Naive B cell (primary cell): ENCODE measurements around the gene POLQ. TPM values are rescaled to one million over a fixed set of nuclear protein-coding genes. Genes with fewer than 3 reads are reported as not detected.
"Not testable (repeated sequence)": the region's sequence is repeated elsewhere in the genome, so short reads cannot be mapped to it uniquely, and the experiment has no call there.

Experiments used
- ATAC-seq, 2 donors: fragments of 150-1000 bp; cut with Tn5 transposase; 2 replicates each; pipeline ENCODE4 v1.10.0; 2021; ENCODE audit warnings: low read depth in 2 of 2, mild to moderate bottlenecking in 2 of 2, moderate library complexity in 2 of 2
- DNase-seq: peaks from one replicate; pipeline ENCODE4 v3.0.0; 2022
- H3K27ac Mint-ChIP-seq, 6 donors: one replicate each; pipeline ENCODE4 v1.8.0; 2020 to 2022; ENCODE audit warnings: mild to moderate bottlenecking in 6 of 6, mixed read lengths in 6 of 6, moderate library complexity in 5 of 6, inconsistent platforms in 2 of 6
- H3K27me3 Mint-ChIP-seq, 3 donors: one replicate each; pipeline ENCODE4 v1.8.0; 2021 to 2022; ENCODE audit warnings: mixed read lengths in 3 of 3, mild to moderate bottlenecking in 1 of 3
- H3K36me3 Mint-ChIP-seq, 2 donors: one replicate each; pipeline ENCODE4 v1.8.0; 2020 to 2022; ENCODE audit warnings: mixed read lengths in 2 of 2, inconsistent platforms in 1 of 2, mild to moderate bottlenecking in 1 of 2
- H3K4me1 Mint-ChIP-seq, 3 donors: one replicate each; pipeline ENCODE4 v1.8.0; 2020 to 2022; ENCODE audit warnings: mixed read lengths in 3 of 3, inconsistent platforms in 1 of 3, mild to moderate bottlenecking in 1 of 3, moderate library complexity in 1 of 3
- H3K4me3 Mint-ChIP-seq, 8 donors: one replicate each; pipeline ENCODE4 v1.8.0; 2020 to 2022; ENCODE audit warnings: mild to moderate bottlenecking in 8 of 8, mixed read lengths in 8 of 8, moderate library complexity in 8 of 8, inconsistent platforms in 2 of 8
- H3K9me3 Mint-ChIP-seq, 7 donors: one replicate each; pipeline ENCODE4 v1.8.0; 2020 to 2022; ENCODE audit warnings: mixed read lengths in 7 of 7, mild to moderate bottlenecking in 5 of 7, inconsistent platforms in 2 of 7, moderate library complexity in 1 of 7
- polyA plus RNA-seq, 6 donors: library from polyadenylated mRNA; unstranded; fragments of 300-500 nt; fragmentation: Illumina TruSeq; gene quantifications; one replicate each; pipeline ENCODE4 v1.2.3, GENCODE V29; 2021; ENCODE audit warnings: low read depth in 6 of 6

POLQ gene
- polyA plus RNA-seq = under 1 TPM in 3 of 6 donors, not detected in 3; 0.09 to 0.28 (median 0.12) TPM

DNA sequence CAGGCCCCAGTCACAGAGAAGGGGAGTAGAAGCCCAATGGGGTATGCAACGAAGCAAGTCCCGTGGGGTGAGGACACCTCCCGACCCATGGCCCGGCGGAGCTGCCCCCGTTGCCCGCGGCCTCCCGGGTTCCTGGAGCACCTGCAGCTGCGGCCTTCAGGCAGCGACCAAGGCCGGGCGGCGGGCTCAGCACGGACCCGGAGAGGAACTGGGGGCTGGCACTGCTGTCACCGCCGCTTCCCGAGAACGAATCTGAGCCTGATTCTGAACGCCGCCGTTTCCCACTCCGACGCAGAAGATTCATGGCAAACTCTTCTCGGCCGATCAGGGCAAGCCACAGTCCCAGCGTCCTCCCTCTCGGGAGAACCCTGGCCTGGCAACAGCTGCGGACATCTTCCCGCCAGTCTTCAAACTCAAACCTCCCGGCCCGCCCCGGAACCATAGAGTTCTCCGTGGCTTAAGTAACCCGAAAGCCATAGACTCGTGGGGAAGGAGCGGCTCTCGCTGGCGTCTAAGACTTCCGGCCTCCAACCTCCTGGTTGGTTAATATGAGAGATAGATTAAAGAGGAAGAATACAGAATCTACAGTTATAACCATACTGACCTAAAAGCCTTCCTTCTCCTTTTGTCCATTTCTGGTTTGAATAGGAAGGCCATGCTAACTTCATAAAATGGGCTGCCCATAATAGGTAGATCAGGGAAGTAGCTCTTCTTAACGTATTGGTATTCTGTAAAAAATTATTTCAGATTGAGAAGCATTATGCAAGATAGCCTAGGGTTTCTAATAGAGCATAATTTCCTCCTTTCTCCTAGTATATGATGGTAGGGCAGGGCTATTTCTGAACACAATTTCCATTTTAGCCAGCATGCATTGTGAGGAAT lies at the start of gene POLQ:
POLQ (minus strand) TSS at position 415 of the 882 bp plus-strand sequence; CDS start at position 304, 111 bp downstream.
- H3K27me3 Mint-ChIP-seq = no peaks in the 10 kb centered on the region
- peaks cover 18 to 39% (median 31%) of the 10 kb centered on the region in 3 donors for H3K4me1 Mint-ChIP-seq
- H3K9me3 Mint-ChIP-seq = no peaks in the 10 kb centered on the region
- peak within 1 kb of the TSS; percentile 70 to 97 (median 82) for H3K27ac Mint-ChIP-seq
- DNase-seq (peak; percentile 87), ATAC-seq (peak; percentile 96)
- H3K36me3 Mint-ChIP-seq = no peaks in the 10 kb centered on the region
- H3K4me3 Mint-ChIP-seq = peak within 1 kb of the TSS; percentile 77 to 98 (median 94)

DNA sequence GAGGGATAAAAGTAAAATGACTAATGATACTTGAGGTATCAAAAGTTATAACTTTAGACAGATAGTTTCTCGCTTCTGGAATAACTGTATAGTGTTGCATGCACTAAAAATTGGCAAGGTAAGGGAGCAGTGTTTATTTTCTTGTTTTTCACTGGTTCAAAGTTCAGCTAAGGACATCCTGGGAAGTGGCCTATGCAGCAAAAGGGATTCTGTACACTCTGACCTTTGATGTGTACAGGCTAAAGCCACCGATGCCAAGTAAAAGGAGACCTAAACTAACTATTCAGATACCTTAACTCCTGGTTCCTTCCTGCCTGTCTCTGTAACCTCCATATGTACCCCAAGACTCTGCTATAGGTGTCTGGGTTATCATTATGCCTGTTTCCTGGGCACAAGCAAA lies 49.1 kb upstream of the POLQ start:
- Mint-ChIP-seq H3K36me3 (no peaks in the 10 kb centered on the region), H3K4me1 (no peaks in the 10 kb centered on the region), H3K4me3 (no peak overlapping the region), H3K9me3 (no peaks in the 10 kb centered on the region), H3K27ac (no peak overlapping the region), H3K27me3 (no peaks in the 10 kb centered on the region)
- ATAC-seq (no peak), DNase-seq (no peak)

DNA sequence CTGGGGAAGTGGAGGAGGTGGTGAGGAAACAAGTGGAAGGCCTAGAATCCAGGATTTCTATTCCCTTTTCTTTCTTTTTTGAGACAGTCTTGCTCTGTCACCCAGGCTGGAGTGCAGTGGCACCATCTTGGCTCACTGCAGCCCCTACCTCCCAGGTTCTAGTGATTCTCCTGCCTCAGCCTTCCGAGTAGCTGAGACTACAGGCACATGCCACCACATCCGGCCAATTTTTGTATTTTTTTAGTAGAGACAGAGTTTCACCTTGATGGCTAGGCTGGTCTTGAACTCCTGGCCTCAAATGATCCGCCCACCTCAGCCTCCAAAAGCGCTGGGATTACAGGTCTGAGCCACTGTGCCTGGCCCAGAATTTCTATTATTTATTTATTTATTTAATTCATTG lies 48.0 kb upstream of the POLQ start:
- H3K9me3 Mint-ChIP-seq, H3K36me3 Mint-ChIP-seq, H3K4me3 Mint-ChIP-seq, H3K4me1 Mint-ChIP-seq, ATAC-seq, DNase-seq, H3K27me3 Mint-ChIP-seq: not testable (repeated sequence)
- peak overlapping the region in 1 of 6 donors; percentile 51 for H3K27ac Mint-ChIP-seq

DNA sequence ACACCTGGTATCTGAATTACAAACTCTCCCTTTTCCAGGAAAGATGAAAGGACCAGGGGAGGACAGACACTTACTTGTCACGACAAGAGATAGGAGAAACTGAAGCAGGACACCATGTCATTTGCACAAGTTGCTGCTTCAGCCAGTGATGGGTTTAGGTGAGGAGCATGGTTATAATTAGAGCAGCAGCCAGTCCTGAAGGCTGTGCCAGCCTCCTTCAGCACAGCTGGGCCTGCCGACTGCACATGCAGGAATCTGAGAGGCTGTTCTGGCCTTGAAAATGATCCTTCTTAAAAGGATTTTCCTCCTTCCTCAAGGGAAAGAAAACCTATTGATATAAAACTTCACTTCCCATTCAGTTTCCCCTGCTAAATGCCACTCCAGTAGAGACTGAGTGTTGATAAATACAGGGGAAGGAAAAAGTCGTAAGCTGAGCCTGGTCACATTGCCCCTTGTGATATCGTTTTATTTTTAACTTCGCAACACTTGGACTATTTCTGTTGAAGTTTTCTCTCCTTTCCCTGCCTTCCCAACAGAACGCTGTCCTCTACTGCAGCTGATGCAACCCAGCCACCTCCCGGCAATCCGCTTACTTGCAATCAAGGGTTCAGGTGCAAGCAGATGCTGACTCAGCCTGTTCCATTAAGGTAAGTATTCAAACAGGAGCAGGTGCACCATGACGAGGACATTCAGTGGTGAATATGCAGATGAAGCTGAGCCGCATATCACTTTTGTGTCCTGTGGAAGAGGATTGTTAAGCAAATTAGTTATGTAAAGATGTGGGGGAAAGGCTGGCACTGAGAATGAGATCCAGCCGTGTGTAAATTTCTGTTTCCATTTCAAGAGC lies 47.3 kb upstream of the POLQ start, which contains the start of gene FBXO40:
FBXO40 (plus strand) TSS at position 524 of the 847 bp plus-strand sequence. CDS start 27,197 bp downstream, outside the sequence.
- Mint-ChIP-seq H3K4me1 (no peaks in the 10 kb centered on the region), H3K27me3 (no peaks in the 10 kb centered on the region), H3K36me3 (no peaks in the 10 kb centered on the region), H3K4me3 (no peak within 1 kb of the TSS), H3K27ac (peak within 1 kb of the TSS in 2 of 6 donors; percentile 39 to 82), H3K9me3 (no peaks in the 10 kb centered on the region)
- DNase-seq (no peak), ATAC-seq (no peak)

DNA sequence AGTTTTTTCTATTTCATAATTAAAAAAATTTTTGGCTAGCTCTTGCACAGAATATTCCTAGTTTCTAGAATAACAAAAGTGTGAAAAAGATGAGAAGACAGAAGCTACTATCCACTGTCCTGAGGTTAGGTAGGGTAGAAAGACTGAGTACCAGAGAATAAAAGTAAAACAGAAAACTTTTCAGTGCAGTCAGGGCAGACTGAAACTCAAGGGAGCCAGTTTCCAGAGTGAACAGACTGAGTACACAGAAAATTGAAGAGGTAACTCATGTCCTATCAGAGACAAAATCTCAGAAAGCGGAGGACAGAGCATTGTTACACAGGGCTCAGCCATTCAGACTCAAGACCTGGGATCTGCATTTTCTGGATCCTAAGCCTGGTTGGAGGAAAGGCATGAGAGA lies 38.6 kb upstream of the POLQ start:
- H3K4me3 Mint-ChIP-seq = no peak overlapping the region
- no peak for ATAC-seq
- H3K27ac Mint-ChIP-seq = no peak overlapping the region
- no peak for DNase-seq
- H3K4me1 Mint-ChIP-seq = peaks cover 0 to 4% (median 0%) of the 10 kb centered on the region in 3 donors
- no peaks in the 10 kb centered on the region for H3K36me3 Mint-ChIP-seq
- H3K9me3 Mint-ChIP-seq = peaks cover 0 to 2% (median 0%) of the 10 kb centered on the region in 7 donors
- peaks cover 7 to 31% (median 21%) of the 10 kb centered on the region in 3 donors for H3K27me3 Mint-ChIP-seq

DNA sequence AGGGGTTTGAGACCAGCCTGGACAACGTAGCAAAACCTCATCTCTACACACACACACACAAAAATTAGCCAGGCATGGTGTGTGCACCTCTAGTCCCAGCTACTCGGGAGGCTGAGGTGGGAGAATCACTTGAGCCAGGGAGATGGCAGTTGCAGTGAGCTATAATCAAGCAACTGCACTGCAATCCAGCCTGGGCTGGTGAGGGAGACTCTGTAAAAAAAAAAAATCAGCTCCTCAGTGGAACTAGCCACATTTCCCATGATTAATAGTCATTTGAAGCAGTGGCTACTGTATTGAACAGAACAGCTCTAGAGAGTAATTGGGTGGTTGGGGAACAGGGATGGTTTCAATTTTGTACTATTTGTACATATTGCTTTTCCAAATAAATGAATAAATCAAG lies 35.9 kb upstream of the POLQ start:
- no peak overlapping the region for H3K4me3 Mint-ChIP-seq
- peaks cover 7 to 31% (median 17%) of the 10 kb centered on the region in 3 donors for H3K27me3 Mint-ChIP-seq
- ATAC-seq (no peak), DNase-seq (no peak)
- peaks cover 0 to 4% (median 0%) of the 10 kb centered on the region in 3 donors for H3K4me1 Mint-ChIP-seq
- H3K36me3 Mint-ChIP-seq = no peaks in the 10 kb centered on the region
- no peak overlapping the region for H3K27ac Mint-ChIP-seq
- H3K9me3 Mint-ChIP-seq = peaks cover 0 to 2% (median 0%) of the 10 kb centered on the region in 7 donors

DNA sequence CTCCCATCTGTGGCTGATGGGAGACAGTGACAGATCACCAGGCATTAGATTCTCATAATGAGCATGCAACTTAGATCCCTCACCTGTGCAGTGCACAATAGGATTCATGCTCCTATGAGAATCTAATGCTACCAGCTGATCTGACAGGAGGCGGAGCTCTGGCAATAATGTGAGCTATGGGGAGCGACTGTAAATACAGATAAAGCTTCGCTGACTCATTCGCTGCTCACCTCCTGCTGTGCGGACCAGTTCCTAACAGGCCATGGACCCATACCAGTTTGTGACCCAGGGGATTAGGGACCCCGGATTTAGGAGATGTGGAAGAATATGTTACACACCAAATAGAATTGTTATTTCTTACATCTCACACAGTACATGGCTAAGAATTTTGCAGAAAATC lies 28.7 kb upstream of the POLQ start:
- H3K4me3 Mint-ChIP-seq = no peak overlapping the region
- H3K4me1 Mint-ChIP-seq = no peaks in the 10 kb centered on the region
- H3K27ac Mint-ChIP-seq = no peak overlapping the region
- no peak for ATAC-seq
- H3K27me3 Mint-ChIP-seq = peaks cover 0 to 9% (median 0%) of the 10 kb centered on the region in 3 donors
- no peaks in the 10 kb centered on the region for H3K9me3 Mint-ChIP-seq
- DNase-seq = no peak
- H3K36me3 Mint-ChIP-seq = no peaks in the 10 kb centered on the region

DNA sequence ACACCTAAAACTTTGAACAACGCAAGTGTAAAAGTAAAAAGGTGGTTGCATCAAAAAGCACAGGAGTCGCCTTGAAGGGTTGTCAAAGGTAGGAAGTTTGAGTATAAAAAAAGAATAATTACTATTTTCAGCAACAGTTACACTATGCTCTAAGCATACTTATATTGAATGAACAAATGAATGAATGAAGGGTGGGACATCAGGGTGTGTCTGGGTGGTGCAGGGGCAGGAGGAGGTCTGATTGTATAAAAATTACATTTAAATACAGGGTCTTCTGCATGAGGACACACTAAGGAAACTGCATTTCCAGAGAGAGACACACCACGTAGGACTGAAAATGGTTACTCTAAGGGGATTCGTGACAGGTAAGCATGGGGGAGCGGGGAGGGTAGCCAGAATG lies 21.9 kb upstream of the POLQ start, which contains the start of gene ARGFX:
ARGFX (plus strand) TSS at position 301 of the 400 bp plus-strand sequence. CDS start 2,765 bp downstream, outside the sequence.
- no peaks in the 10 kb centered on the region for H3K9me3 Mint-ChIP-seq
- no peaks in the 10 kb centered on the region for H3K4me1 Mint-ChIP-seq
- H3K27me3 Mint-ChIP-seq = no peaks in the 10 kb centered on the region
- H3K36me3 Mint-ChIP-seq = no peaks in the 10 kb centered on the region
- H3K4me3 Mint-ChIP-seq = no peak within 1 kb of the TSS
- ATAC-seq = no peak
- H3K27ac Mint-ChIP-seq = no peak within 1 kb of the TSS
- no peak for DNase-seq

DNA sequence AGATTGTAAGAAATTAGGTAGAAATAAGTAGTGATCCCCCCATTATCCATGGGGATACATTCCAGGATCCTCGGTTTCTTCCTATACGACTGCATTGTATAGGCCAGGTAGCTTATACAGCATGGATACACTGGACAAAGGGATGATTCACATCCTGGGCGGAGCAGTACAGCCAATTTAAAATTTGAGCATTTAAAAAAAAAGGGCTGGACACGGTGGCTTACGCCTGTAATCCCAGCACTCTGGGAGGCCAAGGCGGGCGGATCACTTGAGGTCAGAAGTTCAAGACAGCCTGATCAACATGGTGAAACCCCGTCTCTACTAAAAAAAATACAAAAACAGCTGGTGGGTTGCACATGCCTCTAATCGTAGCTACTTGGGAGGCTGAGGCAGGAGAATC lies 21.0 kb upstream of the POLQ start:
- Mint-ChIP-seq H3K4me1 (no peaks in the 10 kb centered on the region), H3K27me3 (peaks cover 0 to 4% (median 2%) of the 10 kb centered on the region in 3 donors), H3K9me3 (no peaks in the 10 kb centered on the region), H3K36me3 (no peaks in the 10 kb centered on the region), H3K4me3 (no peak overlapping the region), H3K27ac (no peak overlapping the region)
- no peak for ATAC-seq
- no peak for DNase-seq

DNA sequence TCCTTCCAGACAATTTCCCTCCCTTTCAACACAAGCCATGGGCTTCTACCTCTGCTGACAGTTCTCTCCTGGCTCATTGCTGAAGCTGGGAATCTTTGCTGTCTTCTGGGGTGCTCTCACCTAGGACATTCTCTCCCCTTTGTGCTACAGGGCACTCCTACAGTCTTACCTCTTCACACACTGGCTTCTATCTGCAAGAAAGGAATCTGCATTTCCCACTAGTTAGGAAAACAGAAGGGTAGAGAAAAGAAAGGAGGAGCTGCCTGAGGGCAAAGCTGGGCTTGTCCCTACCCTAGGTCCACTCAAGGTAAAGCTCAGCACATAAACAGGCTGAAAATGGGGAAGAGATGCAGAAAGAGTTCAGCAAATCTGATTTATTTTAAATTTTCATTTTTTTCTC lies 16.4 kb upstream of the POLQ start:
- Mint-ChIP-seq H3K9me3 (peaks cover 0 to 2% (median 0%) of the 10 kb centered on the region in 7 donors), H3K27ac (peak overlapping the region in 1 of 6 donors; percentile 28), H3K4me1 (no peaks in the 10 kb centered on the region), H3K36me3 (peaks cover 0 to 8% of the 10 kb centered on the region in 2 donors), H3K27me3 (peaks cover 14 to 23% (median 17%) of the 10 kb centered on the region in 3 donors), H3K4me3 (no peak overlapping the region)
- DNase-seq = no peak
- ATAC-seq = no peak

DNA sequence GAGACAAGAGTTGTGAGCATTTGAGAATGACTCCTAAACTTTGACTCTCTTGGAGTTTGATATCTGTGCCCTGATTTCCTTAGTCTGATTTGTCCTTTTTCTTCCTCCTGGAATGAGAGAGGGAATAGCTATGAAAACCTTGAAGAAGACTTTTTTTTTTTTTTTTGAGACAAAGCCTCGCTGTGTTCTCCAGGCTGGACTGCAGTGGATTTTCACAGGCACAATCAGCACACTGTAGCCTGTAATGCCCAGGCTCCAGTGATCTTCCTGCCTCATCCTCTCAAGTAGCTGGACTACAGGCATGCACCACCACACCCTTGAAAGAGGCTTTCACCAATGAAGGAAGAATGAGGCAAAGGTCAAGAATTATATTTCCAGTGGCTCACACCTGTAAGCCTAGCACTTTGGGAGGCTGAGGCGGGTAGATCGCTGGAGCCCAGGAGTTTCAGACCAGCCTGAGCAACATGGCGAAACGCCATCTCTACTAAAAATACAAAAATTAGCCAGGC lies 11.7 kb upstream of the POLQ start:
- Mint-ChIP-seq H3K9me3 (peaks cover 0 to 2% (median 0%) of the 10 kb centered on the region in 7 donors), H3K27ac (no peak overlapping the region), H3K36me3 (peaks cover 0 to 8% of the 10 kb centered on the region in 2 donors), H3K4me1 (no peaks in the 10 kb centered on the region), H3K4me3 (no peak overlapping the region), H3K27me3 (peaks cover 19 to 31% (median 22%) of the 10 kb centered on the region in 3 donors)
- DNase-seq (no peak), ATAC-seq (no peak)

DNA sequence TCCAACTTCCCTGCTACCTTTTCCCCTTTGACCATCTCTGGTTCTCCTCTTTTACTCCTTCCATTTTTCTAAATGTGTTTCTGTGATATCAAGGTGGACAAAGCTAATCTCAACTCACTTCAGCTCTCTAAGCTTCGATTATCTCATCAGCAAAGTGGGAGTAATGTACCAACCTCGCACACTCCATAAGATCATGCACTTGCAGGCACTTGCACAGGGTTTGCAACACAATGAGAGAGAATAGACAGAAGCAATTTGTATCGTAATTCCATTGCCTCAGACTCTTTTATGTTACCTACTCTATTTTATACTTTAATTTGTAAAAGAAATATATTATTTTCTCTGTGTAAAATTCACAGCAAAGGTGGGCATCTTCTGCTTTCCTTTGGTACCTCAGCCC lies 7.0 kb upstream of the POLQ start:
- ATAC-seq (no peak), DNase-seq (no peak)
- peaks cover 7 to 9% (median 8%) of the 10 kb centered on the region in 3 donors for H3K27me3 Mint-ChIP-seq
- H3K9me3 Mint-ChIP-seq = peaks cover 0 to 2% (median 0%) of the 10 kb centered on the region in 7 donors
- H3K4me1 Mint-ChIP-seq = peaks cover 10 to 13% (median 12%) of the 10 kb centered on the region in 3 donors
- H3K27ac Mint-ChIP-seq = peak overlapping the region in 1 of 6 donors; percentile 27
- H3K36me3 Mint-ChIP-seq = no peaks in the 10 kb centered on the region
- H3K4me3 Mint-ChIP-seq = no peak overlapping the region

DNA sequence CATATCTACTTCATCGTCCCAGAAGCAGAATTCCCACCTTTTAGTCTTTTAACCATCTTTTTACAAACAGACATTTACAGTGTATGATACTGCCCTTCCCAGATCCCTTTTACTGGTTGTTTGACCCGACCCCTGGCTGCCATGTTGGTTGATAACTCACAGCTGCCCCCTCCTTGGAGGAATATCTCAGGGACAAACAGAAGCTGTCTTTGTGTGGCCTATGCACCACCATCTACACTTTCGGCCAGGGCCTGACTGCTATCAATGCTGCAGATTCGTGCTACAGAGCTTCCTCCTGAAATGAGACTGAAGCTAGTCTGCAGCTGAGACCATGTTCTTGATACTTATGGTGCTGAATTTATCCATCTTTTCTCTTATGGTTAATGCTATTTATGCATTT lies 6.6 kb upstream of the POLQ start:
- ATAC-seq (no peak), DNase-seq (no peak)
- H3K9me3 Mint-ChIP-seq = peaks cover 0 to 2% (median 0%) of the 10 kb centered on the region in 7 donors
- peak overlapping the region in 1 of 8 donors; percentile 12 for H3K4me3 Mint-ChIP-seq
- peaks cover 7 to 8% (median 7%) of the 10 kb centered on the region in 3 donors for H3K27me3 Mint-ChIP-seq
- H3K36me3 Mint-ChIP-seq = no peaks in the 10 kb centered on the region
- H3K27ac Mint-ChIP-seq = peak overlapping the region in 1 of 6 donors; percentile 27
- peaks cover 10 to 17% (median 12%) of the 10 kb centered on the region in 3 donors for H3K4me1 Mint-ChIP-seq
